ENCODE data around the gene ICAM2. TPM values are rescaled to one million over a fixed set of nuclear protein-coding genes. Genes with fewer than 3 reads are reported as not detected.

The ICAM2 gene
- total RNA-seq, 2 donors from 2014 or later: 9.2 to 9.5 TPM

DNA sequence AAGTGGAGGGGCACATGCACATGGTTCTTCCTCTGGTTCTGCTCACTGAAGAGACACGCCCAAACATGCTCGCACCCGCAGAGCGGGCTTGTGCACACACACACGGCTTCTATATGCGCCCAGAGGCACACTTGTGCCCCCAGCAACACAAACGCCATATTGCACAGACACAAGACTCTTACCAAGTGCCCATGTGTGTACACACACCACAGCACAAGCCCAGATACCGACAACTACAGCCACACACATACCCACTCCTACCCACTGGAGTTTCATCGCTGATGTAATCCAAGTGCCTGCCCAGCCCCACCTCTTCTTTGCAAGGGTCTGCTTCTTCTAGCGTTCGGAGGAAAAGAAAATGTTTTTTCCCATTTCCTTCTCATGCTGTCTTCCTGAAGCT is 28.8 kb downstream of the ICAM2 start:
- H3K4me3 ChIP-seq: no peak overlapping the region
- H3K27ac ChIP-seq: no peak overlapping the region

DNA sequence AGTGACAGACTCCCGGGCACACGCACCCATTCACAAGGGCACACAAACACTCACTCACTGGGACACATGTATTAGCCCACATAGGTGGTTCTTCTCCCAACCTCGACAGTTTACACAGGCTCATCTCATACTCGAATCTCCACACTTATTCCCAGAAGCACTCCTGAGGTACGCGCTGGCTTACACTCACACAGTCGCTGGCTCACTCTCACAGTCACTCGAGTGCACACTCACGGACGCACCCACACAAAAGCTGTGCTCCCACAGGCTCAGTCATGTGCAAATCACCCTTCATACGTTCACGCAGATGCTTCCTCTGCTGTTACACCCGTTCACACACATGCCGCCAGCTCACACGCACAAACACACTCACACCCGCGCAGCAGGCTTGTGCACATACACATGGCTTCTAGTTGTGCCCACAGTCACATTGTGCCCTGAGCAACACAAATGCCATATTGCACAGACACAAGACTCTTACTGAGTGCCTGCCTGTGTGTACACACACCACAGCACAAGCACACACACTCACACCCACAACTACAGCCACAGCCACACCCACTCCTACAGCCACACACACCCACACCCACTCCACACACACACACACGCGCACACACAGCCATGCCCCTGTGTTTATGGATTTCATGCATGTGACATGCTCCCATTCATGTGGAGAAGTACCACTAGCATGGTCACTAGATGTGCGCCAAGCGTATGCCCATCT is 30.6 kb downstream of the ICAM2 start:
- intact Hi-C loops (cut with DNase I): no loop called here
- H3K9ac ChIP-seq (ENCODE audit: low read depth in 2 of 2, low read length in 2 of 2): no peak overlapping the region
- H3K36me3 ChIP-seq: no peaks in the 10 kb centered on the region
- no peak overlapping the region for H3K27ac ChIP-seq
- no peaks in the 10 kb centered on the region for H3K4me1 ChIP-seq
- no peaks in the 10 kb centered on the region for H3K9me3 ChIP-seq
- DNase-seq: no peak
- H3K27me3 ChIP-seq: no peaks in the 10 kb centered on the region
- H3K4me3 ChIP-seq: no peak overlapping the region
- TF ChIP-seq, protein P1, sequence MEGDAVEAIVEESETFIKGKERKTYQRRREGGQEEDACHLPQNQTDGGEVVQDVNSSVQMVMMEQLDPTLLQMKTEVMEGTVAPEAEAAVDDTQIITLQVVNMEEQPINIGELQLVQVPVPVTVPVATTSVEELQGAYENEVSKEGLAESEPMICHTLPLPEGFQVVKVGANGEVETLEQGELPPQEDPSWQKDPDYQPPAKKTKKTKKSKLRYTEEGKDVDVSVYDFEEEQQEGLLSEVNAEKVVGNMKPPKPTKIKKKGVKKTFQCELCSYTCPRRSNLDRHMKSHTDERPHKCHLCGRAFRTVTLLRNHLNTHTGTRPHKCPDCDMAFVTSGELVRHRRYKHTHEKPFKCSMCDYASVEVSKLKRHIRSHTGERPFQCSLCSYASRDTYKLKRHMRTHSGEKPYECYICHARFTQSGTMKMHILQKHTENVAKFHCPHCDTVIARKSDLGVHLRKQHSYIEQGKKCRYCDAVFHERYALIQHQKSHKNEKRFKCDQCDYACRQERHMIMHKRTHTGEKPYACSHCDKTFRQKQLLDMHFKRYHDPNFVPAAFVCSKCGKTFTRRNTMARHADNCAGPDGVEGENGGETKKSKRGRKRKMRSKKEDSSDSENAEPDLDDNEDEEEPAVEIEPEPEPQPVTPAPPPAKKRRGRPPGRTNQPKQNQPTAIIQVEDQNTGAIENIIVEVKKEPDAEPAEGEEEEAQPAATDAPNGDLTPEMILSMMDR (IDR thresholded peaks at IDR 0.05): no peak

More for the DNA sequence above, 28.8 kb downstream of the ICAM2 start:
- no peaks in the 10 kb centered on the region for H3K4me1 ChIP-seq
- H3K9me3 ChIP-seq: no peaks in the 10 kb centered on the region
- no peaks in the 10 kb centered on the region for H3K27me3 ChIP-seq
- TF ChIP-seq, protein P1 (IDR thresholded peaks at IDR 0.05): no peak
- no peak for DNase-seq
- no peaks in the 10 kb centered on the region for H3K36me3 ChIP-seq
- intact Hi-C loops (cut with DNase I): no loop called here
- no peak overlapping the region for H3K9ac ChIP-seq (ENCODE audit: low read depth in 2 of 2, low read length in 2 of 2)

DNA sequence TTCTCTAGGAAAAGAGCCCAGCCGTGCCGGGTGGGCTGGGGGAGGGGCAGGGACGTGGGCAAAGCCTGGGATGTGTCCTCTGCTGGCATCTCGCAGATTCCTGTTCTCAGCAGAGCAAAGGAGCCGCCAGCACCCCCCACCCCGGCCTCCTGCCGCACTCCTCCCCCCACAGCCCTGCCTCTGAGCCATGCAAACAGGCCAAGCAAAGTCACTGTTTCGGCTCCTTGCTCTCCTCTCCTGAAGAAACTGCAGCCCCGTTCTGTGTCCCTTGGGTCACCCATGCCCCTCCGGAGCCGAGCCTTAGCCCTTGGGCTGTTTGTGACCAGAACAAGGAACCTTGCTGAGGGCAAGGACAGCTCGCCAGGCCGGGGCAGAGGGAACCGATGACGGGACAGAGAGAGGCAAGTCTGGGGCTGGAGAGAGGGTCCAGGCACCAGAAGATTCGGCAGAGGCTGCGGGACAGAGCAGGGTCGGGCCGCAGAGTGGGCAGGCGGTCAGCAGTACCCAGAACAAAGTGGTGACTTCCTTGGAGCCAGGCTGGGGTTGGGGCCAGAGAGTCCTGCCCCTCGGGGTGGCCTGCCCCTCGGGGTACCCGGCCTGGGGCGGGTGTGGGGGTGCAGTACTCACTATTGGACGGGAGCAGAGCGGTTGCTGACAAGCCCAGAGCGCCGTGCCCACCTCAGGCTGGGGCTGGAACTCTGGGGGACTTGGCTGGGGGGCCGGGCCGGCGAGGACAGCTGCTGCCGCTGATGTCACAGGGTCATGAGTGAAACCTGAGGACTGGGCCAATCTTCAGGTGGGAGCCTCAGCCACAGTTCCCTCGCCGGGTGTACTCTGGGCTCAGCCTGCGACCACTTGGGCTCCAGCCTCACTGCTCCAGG is 31.5 kb downstream of the ICAM2 start:
- no peak overlapping the region for H3K4me3 ChIP-seq
- TF ChIP-seq, protein P1 (IDR thresholded peaks at IDR 0.05): no peak
- no peaks in the 10 kb centered on the region for H3K9me3 ChIP-seq
- no peak for DNase-seq
- intact Hi-C loops (cut with DNase I): no loop called here
- H3K4me1 ChIP-seq: no peaks in the 10 kb centered on the region
- no peak overlapping the region for H3K9ac ChIP-seq (ENCODE audit: low read depth in 2 of 2, low read length in 2 of 2)
- H3K27ac ChIP-seq: no peak overlapping the region
- H3K36me3 ChIP-seq: no peaks in the 10 kb centered on the region
- no peaks in the 10 kb centered on the region for H3K27me3 ChIP-seq

DNA sequence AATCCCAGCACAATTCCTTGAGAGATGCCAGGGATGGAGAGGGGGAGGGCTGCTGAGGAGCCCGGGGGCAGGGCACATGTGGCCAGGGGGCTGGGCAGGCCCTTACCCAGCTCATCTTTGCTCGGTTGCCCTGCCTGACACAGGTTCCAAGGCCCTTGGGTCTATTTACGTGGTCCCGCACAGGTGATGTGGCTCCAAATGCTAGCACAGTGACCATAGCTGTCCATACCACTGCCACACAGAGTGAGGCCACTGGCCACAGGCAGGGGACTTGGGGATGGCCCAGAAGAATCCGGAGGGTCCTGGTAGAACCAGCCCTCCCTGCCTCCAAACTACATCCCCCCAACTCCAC is 32.3 kb downstream of the ICAM2 start:
- Histone ChIP-seq H3K4me1 (no peaks in the 10 kb centered on the region), H3K27ac (no peak overlapping the region), H3K4me3 (no peak overlapping the region), H3K9ac (ENCODE audit: low read depth in 2 of 2, low read length in 2 of 2) (no peak overlapping the region), H3K36me3 (no peaks in the 10 kb centered on the region), H3K27me3 (no peaks in the 10 kb centered on the region), H3K9me3 (no peaks in the 10 kb centered on the region)
- intact Hi-C loops (cut with DNase I): no loop called here
- TF ChIP-seq, protein P1 (IDR thresholded peaks at IDR 0.05): no peak
- no peak for DNase-seq

DNA sequence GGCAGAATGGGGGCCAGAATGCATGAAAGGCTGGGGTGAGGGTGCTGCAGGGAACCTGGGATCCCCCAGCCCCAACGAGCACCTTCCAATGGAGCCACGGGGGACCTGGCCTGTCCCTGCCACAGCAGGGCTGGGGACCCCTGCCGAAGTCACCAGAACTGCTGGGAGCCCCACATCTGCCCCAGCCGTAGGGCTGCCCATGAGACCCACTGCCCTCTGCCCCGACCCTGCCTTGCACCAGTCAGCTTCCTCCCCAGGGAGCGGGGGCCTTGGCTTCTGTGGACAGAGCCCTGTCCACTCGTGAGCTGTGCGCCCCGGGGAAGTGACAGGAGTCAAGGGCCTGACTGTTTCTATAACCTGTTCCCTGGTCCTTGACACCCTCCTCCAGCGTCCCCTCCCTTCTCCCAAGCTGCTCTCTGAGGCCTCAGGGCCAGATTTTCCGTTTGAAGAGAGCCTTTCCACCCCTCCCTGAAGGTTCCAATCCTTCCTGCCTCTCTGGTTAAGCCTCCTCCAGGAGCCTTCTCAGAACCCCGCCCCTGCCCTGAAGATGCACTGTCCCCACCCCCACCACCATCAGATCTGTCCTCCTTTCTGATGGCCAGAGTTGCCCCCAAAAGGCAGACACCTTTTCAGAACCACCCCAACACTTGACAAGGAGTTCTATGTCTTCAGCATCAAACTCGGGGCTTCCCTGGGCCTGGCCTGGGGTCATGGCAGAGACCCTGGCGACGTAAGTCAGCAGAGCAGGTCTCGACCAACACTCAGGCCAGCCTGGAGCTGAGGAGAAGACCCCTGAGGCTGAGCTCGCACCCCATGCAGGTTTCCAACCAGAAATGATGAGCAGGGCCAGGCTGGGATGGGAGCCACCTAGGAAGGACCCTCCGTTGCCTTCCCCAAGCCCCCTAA is 33.0 kb downstream of the ICAM2 start:
- Histone ChIP-seq H3K4me3 (no peak overlapping the region), H3K27me3 (no peaks in the 10 kb centered on the region), H3K4me1 (no peaks in the 10 kb centered on the region), H3K27ac (no peak overlapping the region), H3K9ac (ENCODE audit: low read depth in 2 of 2, low read length in 2 of 2) (no peak overlapping the region), H3K9me3 (no peaks in the 10 kb centered on the region), H3K36me3 (no peaks in the 10 kb centered on the region)
- TF ChIP-seq, protein P1 (IDR thresholded peaks at IDR 0.05): no peak
- intact Hi-C loops (cut with DNase I): no loop called here
- DNase-seq: no peak

Data from colonic mucosa (tissue), 4 donors.